ENCODE data around the gene KDM4C. TPM values are rescaled to one million over a fixed set of nuclear protein-coding genes. Genes with fewer than 3 reads are reported as not detected.
"Not testable (repeated sequence)": the region's sequence is repeated elsewhere in the genome, so short reads cannot be mapped to it uniquely, and the experiment has no call there.

Gene KDM4C
- total RNA-seq, 1 experiment from 2014 or later, result 16.8 TPM

DNA sequence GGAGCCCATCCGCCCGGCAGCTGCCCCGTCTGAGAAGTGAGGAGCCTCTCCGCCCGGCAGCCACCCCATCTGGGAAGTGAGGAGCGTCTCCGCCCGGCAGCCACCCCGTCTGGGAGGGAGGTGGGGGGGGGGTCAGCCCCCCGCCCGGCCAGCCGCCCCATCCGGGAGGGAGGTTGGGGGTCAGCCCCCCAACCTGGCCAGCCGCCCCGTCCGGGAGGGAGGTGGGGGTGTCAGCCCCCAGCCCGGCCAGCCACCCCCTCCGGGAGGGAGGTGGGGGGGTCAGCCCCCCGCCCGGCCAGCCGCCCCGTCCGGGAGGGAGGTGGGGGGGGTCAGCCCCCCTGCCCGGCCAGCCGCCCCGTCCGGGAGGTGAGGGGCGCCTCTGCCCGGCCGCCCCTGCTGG lies 49.9 kb downstream of the KDM4C start:
- H3K9me3 ChIP-seq (ENCODE audit: control insufficient read depth in 1 of 2, insufficient read depth in 1 of 2, low read depth in 1 of 2, low read length in 2 of 2); H3K9me2 ChIP-seq (ENCODE audit: insufficient read depth); CTCF ChIA-PET; H4K20me1 ChIP-seq (ENCODE audit: insufficient read depth); intact Hi-C loops (cut with micrococcal nuclease); H3K4me3 ChIP-seq (replicated peaks in 1 of 2; ENCODE audit: low read depth in 1 of 2, low read length in 2 of 2); H3K36me3 ChIP-seq (ENCODE audit: control insufficient read depth in 1 of 2, insufficient read depth in 2 of 2, low read length in 2 of 2); H3K4me1 ChIP-seq (ENCODE audit: control insufficient read depth in 1 of 2, insufficient read depth in 2 of 2, low read length in 2 of 2); H3K79me2 ChIP-seq (ENCODE audit: insufficient read depth, low read length); H3K4me2 ChIP-seq (ENCODE audit: low read length); DNase-seq (ENCODE audit: low read depth, low spot score); RAD21 ChIA-PET (ENCODE audit: low non-redundant PET in 1 of 2, low total read pairs in 2 of 2, uncharacterized antibody in 2 of 2, unreplicated experiment in 2 of 2); H3K9ac ChIP-seq (ENCODE audit: low read length); ATAC-seq; H3K27me3 ChIP-seq (ENCODE audit: insufficient read depth, low read length); H3K27ac ChIP-seq (ENCODE audit: low read depth, low read length); POLR2A ChIA-PET; BruUV-seq (replicated peaks); H2AFZ ChIP-seq (ENCODE audit: low read depth, low read length, poor library complexity, severe bottlenecking): not testable (repeated sequence)

DNA sequence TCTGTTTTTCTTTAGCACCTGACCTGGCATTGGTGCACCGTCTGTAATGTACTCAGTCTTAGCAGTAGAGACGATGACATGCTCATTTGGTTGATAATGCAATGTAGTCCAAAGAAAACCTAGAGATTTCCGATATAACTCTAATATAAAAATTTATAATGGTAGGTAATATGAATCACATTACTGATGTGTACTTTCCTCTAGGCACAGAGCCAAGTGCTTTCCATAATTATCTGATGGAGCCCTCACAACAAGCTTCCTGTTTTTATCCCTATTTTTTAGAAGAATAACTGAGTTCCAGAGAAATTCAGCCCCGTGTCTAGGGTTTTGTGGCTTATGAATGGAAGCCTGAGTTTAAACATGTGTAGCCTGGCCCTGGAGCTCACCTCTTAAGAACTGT lies 53.7 kb downstream of the KDM4C start:
- Histone ChIP-seq H3K27me3 (ENCODE audit: insufficient read depth, low read length) (no peaks in the 10 kb centered on the region), H3K36me3 (ENCODE audit: control insufficient read depth in 1 of 2, insufficient read depth in 2 of 2, low read length in 2 of 2) (no peaks in the 10 kb centered on the region; a peak in 1 of 4 replicates), H3K79me2 (ENCODE audit: insufficient read depth, low read length) (no peaks in the 10 kb centered on the region), H3K9me2 (ENCODE audit: insufficient read depth) (no peaks in the 10 kb centered on the region), H3K4me3 (replicated peaks in 1 of 2; ENCODE audit: low read depth in 1 of 2, low read length in 2 of 2) (no peak overlapping the region), H3K27ac (ENCODE audit: low read depth, low read length) (no peak overlapping the region), H4K20me1 (ENCODE audit: insufficient read depth) (no peaks in the 10 kb centered on the region), H3K4me2 (ENCODE audit: low read length) (no peak overlapping the region), H3K4me1 (ENCODE audit: control insufficient read depth in 1 of 2, insufficient read depth in 2 of 2, low read length in 2 of 2) (no peaks in the 10 kb centered on the region), H2AFZ (ENCODE audit: low read depth, low read length, poor library complexity, severe bottlenecking) (no peak overlapping the region), H3K9ac (ENCODE audit: low read length) (no peak overlapping the region), H3K9me3 (ENCODE audit: control insufficient read depth in 1 of 2, insufficient read depth in 1 of 2, low read depth in 1 of 2, low read length in 2 of 2) (no peaks in the 10 kb centered on the region)
- ATAC-seq (no peak), DNase-seq (ENCODE audit: low read depth, low spot score) (no peak)
- CTCF ChIA-PET, result no interaction called here
- RAD21 ChIA-PET (ENCODE audit: low non-redundant PET in 1 of 2, low total read pairs in 2 of 2, uncharacterized antibody in 2 of 2, unreplicated experiment in 2 of 2), result interaction anchor here in 1 of 2 experiments (0.5 kb wide), 1 partner anchor 130 kb away, joined by 4 read pairs; no protein-coding TSS in a partner anchor
- POLR2A ChIA-PET, result no interaction called here
- TF ChIP-seq, protein P1, sequence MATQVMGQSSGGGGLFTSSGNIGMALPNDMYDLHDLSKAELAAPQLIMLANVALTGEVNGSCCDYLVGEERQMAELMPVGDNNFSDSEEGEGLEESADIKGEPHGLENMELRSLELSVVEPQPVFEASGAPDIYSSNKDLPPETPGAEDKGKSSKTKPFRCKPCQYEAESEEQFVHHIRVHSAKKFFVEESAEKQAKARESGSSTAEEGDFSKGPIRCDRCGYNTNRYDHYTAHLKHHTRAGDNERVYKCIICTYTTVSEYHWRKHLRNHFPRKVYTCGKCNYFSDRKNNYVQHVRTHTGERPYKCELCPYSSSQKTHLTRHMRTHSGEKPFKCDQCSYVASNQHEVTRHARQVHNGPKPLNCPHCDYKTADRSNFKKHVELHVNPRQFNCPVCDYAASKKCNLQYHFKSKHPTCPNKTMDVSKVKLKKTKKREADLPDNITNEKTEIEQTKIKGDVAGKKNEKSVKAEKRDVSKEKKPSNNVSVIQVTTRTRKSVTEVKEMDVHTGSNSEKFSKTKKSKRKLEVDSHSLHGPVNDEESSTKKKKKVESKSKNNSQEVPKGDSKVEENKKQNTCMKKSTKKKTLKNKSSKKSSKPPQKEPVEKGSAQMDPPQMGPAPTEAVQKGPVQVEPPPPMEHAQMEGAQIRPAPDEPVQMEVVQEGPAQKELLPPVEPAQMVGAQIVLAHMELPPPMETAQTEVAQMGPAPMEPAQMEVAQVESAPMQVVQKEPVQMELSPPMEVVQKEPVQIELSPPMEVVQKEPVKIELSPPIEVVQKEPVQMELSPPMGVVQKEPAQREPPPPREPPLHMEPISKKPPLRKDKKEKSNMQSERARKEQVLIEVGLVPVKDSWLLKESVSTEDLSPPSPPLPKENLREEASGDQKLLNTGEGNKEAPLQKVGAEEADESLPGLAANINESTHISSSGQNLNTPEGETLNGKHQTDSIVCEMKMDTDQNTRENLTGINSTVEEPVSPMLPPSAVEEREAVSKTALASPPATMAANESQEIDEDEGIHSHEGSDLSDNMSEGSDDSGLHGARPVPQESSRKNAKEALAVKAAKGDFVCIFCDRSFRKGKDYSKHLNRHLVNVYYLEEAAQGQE (IDR thresholded peaks at IDR 0.05; ENCODE audit: low read depth), result no peak
- TF ChIP-seq ZNF274 (IDR thresholded peaks at IDR 0.05; ENCODE audit: low read depth, low read length), result no peak
- TF ChIP-seq YY1 (IDR thresholded peaks at IDR 0.05; ENCODE audit: extremely low read depth, insufficient replicate concordance, low read depth, low read length), result no peak
- no peak for TF ChIP-seq EZH2 (IDR thresholded peaks at IDR 0.05)
- no peak for TF ChIP-seq ZFX (IDR thresholded peaks at IDR 0.05)
- TF ChIP-seq TCF7L2 (IDR thresholded peaks at IDR 0.05; ENCODE audit: borderline replicate concordance, extremely low read depth, insufficient read depth, insufficient read length), result no peak
- TF ChIP-seq SP1 (IDR thresholded peaks at IDR 0.05; ENCODE audit: low read depth), result no peak
- TF ChIP-seq CEBPB (IDR thresholded peaks at IDR 0.05; ENCODE audit: low read depth), result no peak
- intact Hi-C loops (cut with micrococcal nuclease), result no loop called here
- BruUV-seq (replicated peaks), result no TSS peak
